KMS-11 (cell line): ENCODE data around the gene TCF12.
A peak's percentile ranks its signal among the peaks of the same experiment; 100 is the strongest.

Experiments used
- H2AFZ ChIP-seq: fragments of 200-600 bp; sonication (generic); 2 replicates; pipeline ENCODE4 v1.6.1; 2016; ENCODE audit warnings: antibody characterized with exemption, mixed run types, low read depth
- H3K27ac ChIP-seq: fragments of 200-600 bp; sonication (generic); 2 replicates; pipeline ENCODE4 v1.6.1; 2016; ENCODE audit warnings: mild to moderate bottlenecking, mixed run types
- H3K27me3 ChIP-seq: fragments of 200-600 bp; sonication (generic); 2 replicates; pipeline ENCODE4 v1.6.1; 2017; ENCODE audit warnings: mild to moderate bottlenecking, low read depth, mixed run types, moderate library complexity; ENCODE audit not compliant: insufficient read depth
- H3K36me3 ChIP-seq: fragments of 200-600 bp; sonication (generic); 2 replicates; pipeline ENCODE4 v1.6.1; 2017; ENCODE audit warnings: mild to moderate bottlenecking, mixed run types; ENCODE audit not compliant: insufficient read depth
- H3K4me1 ChIP-seq: fragments of 200-600 bp; sonication (generic); 2 replicates; pipeline ENCODE4 v1.6.1; 2016; ENCODE audit warnings: mild to moderate bottlenecking, low read depth, mixed run types; ENCODE audit not compliant: poor library complexity, severe bottlenecking
- H3K4me2 ChIP-seq: fragments of 200-600 bp; sonication (generic); 2 replicates; pipeline ENCODE4 v1.7.0; 2016; ENCODE audit warnings: mild to moderate bottlenecking, mixed run types
- H3K4me3 ChIP-seq: fragments of 200-600 bp; sonication (generic); IDR thresholded peaks from 2 replicates; pipeline ENCODE4 v1.6.1; 2017; ENCODE audit warnings: low read depth, low read length, mixed read lengths; ENCODE audit not compliant: insufficient read depth
- H3K79me2 ChIP-seq: fragments of 200-600 bp; sonication (generic); 2 replicates; pipeline ENCODE4 v1.6.1; 2016; ENCODE audit warnings: low read depth, mixed run types; ENCODE audit not compliant: insufficient read depth
- H3K9ac ChIP-seq: fragments of 200-600 bp; sonication (generic); 2 replicates; pipeline ENCODE4 v1.6.1; 2016; ENCODE audit warnings: mild to moderate bottlenecking, mixed run types
- H4K20me1 ChIP-seq: fragments of 200-600 bp; sonication (generic); 2 replicates; pipeline ENCODE4 v1.6.1; 2016; ENCODE audit warnings: mild to moderate bottlenecking, mixed run types; ENCODE audit not compliant: insufficient read depth
- TF ChIP-seq, protein P1 (sequence below): fragments of 200-600 bp; sonication (generic); conservative IDR thresholded peaks from 2 replicates; pipeline ENCODE4 v1.6.1; 2017; ENCODE audit warnings: low read depth, mild to moderate bottlenecking, antibody characterized with exemption, low read length, moderate library complexity, mixed read lengths

TCF12 gene

DNA sequence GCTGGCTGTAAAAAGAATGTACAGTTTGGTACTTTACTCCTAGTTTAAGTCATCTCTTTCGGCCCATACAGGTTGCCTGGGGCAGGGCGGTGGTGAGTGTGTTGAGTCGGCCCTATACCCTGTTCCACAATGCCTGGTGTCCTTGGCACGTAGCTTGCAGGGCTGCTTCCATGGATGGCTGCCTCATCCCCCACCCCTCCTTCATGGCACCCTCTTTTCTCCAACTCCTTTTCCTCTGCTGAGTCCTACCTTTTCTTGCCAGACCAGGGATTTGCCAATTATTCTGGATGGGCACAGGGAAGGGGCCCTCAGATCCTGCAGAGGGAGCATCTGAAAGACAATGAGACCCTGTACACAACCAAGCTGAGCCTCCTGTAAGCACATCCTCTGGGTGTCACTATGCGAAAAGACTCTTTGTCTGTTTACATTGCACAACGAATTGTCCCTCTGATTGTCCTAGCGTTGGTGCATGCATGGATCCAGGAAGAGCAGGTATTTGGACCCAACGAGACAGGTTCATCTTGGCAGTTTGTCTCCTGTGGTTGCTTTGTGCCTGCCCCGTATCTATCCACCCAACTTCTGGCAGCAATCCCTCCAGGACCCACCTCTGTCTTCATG is 384.3 kb downstream of the TCF12 start:
- no peaks in the 10 kb centered on the region for H3K79me2 ChIP-seq
- H3K27me3 ChIP-seq, result no peaks in the 10 kb centered on the region
- H3K4me1 ChIP-seq, result no peaks in the 10 kb centered on the region
- no peak overlapping the region for H2AFZ ChIP-seq
- no peak overlapping the region for H3K4me3 ChIP-seq
- no peak overlapping the region for H3K27ac ChIP-seq
- TF ChIP-seq, protein P1, sequence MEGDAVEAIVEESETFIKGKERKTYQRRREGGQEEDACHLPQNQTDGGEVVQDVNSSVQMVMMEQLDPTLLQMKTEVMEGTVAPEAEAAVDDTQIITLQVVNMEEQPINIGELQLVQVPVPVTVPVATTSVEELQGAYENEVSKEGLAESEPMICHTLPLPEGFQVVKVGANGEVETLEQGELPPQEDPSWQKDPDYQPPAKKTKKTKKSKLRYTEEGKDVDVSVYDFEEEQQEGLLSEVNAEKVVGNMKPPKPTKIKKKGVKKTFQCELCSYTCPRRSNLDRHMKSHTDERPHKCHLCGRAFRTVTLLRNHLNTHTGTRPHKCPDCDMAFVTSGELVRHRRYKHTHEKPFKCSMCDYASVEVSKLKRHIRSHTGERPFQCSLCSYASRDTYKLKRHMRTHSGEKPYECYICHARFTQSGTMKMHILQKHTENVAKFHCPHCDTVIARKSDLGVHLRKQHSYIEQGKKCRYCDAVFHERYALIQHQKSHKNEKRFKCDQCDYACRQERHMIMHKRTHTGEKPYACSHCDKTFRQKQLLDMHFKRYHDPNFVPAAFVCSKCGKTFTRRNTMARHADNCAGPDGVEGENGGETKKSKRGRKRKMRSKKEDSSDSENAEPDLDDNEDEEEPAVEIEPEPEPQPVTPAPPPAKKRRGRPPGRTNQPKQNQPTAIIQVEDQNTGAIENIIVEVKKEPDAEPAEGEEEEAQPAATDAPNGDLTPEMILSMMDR, result no peak
- H4K20me1 ChIP-seq, result no peaks in the 10 kb centered on the region
- no peak overlapping the region for H3K4me2 ChIP-seq
- no peaks in the 10 kb centered on the region for H3K36me3 ChIP-seq
- H3K9ac ChIP-seq, result no peak overlapping the region

DNA sequence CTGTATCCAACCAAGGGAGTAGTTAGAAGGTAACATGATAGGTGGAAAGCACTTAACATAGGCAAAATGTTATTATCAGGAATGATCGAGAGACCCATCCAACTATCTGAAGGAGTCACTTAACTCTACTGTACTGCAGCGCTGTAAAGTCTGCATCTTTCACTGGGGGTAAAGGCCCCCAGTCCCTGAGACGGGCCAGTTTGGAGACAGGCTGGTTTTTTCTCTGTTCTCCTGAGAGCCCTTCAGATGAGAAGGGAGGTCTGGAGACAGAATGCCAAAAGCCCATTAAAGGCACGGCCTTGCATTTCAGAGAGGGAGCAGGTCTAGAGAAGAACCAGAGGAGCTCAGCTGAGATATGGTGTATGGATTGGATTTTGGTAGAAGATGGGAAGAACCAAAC is 386.6 kb downstream of the TCF12 start:
- Histone ChIP-seq H3K27me3 (no peaks in the 10 kb centered on the region), H3K9ac (no peak overlapping the region), H3K79me2 (no peaks in the 10 kb centered on the region), H2AFZ (no peak overlapping the region), H3K4me2 (no peak overlapping the region), H3K4me1 (no peaks in the 10 kb centered on the region), H4K20me1 (no peaks in the 10 kb centered on the region), H3K27ac (no peak overlapping the region), H3K36me3 (no peaks in the 10 kb centered on the region), H3K4me3 (no peak overlapping the region)
- TF ChIP-seq, protein P1, result no peak

DNA sequence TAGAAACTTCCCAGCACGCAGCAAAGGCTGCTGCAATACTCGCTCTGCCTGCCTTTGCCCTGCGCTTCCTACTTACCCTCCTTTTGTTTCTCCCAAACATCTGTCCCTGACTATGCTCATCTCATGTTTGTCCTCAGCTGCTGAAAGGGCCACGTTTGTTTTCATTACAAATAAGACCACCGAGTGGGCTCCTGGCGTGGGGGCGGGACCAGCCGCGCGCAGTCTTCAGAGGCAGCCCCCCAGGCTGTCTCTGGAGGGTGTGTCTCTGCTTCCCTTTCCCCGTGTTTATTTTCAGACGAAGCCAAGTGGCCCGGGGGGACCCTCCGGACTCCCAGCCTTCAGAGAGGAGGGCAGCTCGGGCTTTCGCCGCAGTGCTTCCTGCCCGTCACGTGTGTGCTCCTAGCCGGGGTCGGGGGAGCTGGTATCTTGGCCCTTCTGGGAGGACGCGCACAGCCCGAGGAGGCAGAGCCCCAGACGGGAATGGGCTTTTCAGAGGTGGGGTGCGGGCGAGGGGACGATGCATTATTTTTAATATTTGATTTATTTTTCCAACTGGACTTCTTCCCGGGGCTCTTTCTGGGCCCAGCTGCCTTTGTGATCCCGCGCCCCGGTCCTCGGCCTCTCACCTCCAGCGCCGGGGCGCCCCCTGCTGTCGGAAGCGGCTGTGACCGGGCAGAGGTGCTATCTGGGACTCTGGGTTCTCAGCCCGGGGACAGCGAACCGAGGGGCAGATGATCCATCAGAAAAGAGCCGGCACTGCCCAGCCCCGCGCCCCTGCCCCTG is 387.9 kb downstream of the TCF12 start:
- no peak overlapping the region; the same call in 1 of the 2 replicates for H3K9ac ChIP-seq
- no peaks in the 10 kb centered on the region for H3K36me3 ChIP-seq
- H3K4me2 ChIP-seq, result peak overlapping the region; percentile 67
- no peaks in the 10 kb centered on the region for H3K27me3 ChIP-seq
- TF ChIP-seq, protein P1, result peak; percentile 82
- no peak overlapping the region for H3K4me3 ChIP-seq
- no peaks in the 10 kb centered on the region for H3K79me2 ChIP-seq
- H3K4me1 ChIP-seq, result no peaks in the 10 kb centered on the region
- H4K20me1 ChIP-seq, result no peaks in the 10 kb centered on the region
- H3K27ac ChIP-seq, result no peak overlapping the region
- H2AFZ ChIP-seq, result peak overlapping the region; percentile 78

DNA sequence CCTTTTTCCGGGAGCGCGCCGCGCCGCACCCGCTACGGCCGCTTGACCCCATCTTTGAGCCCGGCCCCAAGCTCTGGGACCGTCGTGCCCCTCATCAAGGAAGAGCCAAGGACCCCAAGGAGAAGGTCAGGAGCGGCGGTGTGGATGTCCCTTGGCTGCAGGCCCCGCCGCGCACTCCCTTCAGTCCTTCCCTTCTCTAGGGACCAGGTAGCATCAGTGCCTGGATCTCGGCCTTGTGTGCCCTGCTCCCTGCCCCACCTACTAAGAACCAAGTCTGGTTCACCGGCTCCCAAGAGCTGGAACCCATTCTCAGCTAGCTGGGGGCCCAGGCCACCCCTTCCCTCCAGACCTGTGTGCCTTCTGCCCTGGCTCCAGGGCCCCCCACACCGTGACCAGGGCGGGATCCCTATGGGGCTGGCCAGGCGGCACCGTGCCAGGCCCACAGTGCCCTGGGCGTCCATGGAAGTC is 388.5 kb downstream of the TCF12 start:
- Histone ChIP-seq H2AFZ (peak overlapping the region; percentile 78; the same call in 1 of the 2 replicates), H3K4me2 (peak overlapping the region; percentile 67; the same call in 1 of the 2 replicates), H3K4me3 (no peak overlapping the region), H3K36me3 (no peaks in the 10 kb centered on the region), H3K27ac (no peak overlapping the region), H3K4me1 (no peaks in the 10 kb centered on the region), H3K79me2 (no peaks in the 10 kb centered on the region), H4K20me1 (no peaks in the 10 kb centered on the region), H3K27me3 (no peaks in the 10 kb centered on the region), H3K9ac (no peak overlapping the region)
- TF ChIP-seq, protein P1, result peak; percentile 19
